Measurements from ENCODE around the gene ANP32E. TPM values are rescaled to one million over a fixed set of nuclear protein-coding genes. Genes with fewer than 3 reads are reported as not detected.
A peak's percentile ranks its signal among the peaks of the same experiment; 100 is the strongest.

ANP32E gene
- total and polyA plus RNA-seq, 2 of the 13 experiments (the other 11 are each of a cell fraction or from before 2014, with no cell fraction given) = 10.3 to 53.0 TPM

DNA sequence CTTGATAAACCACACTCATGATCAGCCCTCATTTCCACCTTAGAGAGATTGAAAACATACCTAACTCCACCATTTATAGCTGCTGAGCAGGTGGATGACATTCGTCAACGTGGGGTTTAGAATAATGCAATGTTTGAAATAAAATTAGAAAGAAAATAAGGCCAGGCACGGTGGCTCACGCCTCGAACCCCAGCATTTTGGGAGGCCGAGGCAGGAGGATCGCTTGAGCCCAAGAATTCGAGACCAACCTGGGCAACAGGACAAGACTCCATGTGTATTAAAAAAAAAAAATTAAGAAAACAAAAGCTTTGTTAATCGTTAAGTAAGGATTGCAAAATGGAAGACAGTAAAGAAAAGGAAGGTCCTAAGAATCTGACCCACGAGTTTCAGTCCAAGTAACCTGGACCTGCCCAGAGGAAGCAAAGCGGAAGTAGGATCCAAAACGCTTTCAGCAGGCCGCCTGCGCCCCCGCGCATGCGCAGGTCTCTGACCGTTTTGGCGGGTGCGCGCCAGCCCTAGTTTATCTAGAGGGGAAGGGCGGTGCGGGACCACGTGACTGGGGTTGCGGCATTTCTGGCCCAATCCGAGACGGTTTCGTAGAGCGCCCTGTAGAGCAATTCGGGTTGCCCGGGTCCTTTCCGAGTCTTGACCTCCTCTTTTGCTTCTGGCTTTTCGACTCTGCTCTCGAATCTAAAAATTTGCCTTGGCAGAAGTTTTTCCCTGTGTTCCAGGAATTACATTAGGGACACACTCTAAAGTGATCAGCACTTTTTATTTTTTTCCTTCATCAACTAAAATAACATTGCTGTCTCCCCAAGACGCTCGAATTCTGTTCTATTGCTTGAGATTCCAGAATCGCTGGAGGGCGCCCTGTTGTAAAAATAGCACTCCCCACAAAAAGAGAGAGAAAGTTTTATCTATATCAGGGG, 22.5 kb downstream of the ANP32E start (continued):
- TF ChIP-seq, protein P1, sequence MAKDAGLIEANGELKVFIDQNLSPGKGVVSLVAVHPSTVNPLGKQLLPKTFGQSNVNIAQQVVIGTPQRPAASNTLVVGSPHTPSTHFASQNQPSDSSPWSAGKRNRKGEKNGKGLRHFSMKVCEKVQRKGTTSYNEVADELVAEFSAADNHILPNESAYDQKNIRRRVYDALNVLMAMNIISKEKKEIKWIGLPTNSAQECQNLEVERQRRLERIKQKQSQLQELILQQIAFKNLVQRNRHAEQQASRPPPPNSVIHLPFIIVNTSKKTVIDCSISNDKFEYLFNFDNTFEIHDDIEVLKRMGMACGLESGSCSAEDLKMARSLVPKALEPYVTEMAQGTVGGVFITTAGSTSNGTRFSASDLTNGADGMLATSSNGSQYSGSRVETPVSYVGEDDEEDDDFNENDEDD (CRISPR knock-in tag; IDR thresholded peaks at IDR 0.05; ENCODE audit: borderline replicate concordance) = peak; percentile 71; the same call in 1 of the 2 replicates
- TF ChIP-seq ZBTB8A (CRISPR knock-in tag; IDR thresholded peaks at IDR 0.05; ENCODE audit: borderline replicate concordance, low read depth) (no peak), POLR2A (IDR thresholded peaks at IDR 0.05; ENCODE audit: insufficient read depth in 1 of 2, low read depth in 2 of 2, low read length in 2 of 2) (0 out of 4 replicates have a peak, but pooled peaks have one; percentile 39 to 45), NFYC (CRISPR knock-in tag; IDR thresholded peaks at IDR 0.05) (peak; percentile 59), ZC3H4 (CRISPR knock-in tag; IDR thresholded peaks at IDR 0.05; ENCODE audit: borderline replicate concordance) (no peak), HOXA3 (CRISPR knock-in tag; IDR thresholded peaks at IDR 0.05) (peak; percentile 47), ZMYM4 (CRISPR knock-in tag; IDR thresholded peaks at IDR 0.05) (peak; percentile 89), BHLHE40 (IDR thresholded peaks at IDR 0.05; ENCODE audit: low read length) (no peak), U2AF1 (optimal IDR thresholded peaks at IDR 0.05; ENCODE audit: low read depth, low read length) (no peak), ZNF33B (CRISPR knock-in tag; IDR thresholded peaks at IDR 0.05) (no peak), FIP1L1 (IDR thresholded peaks at IDR 0.05; ENCODE audit: borderline replicate concordance, insufficient read depth, low read depth, low read length) (no peak), RFXAP (CRISPR knock-in tag; IDR thresholded peaks at IDR 0.05; ENCODE audit: borderline replicate concordance) (peak; percentile 23; the same call in 1 of the 2 replicates), JUN (CRISPR knock-in tag; IDR thresholded peaks at IDR 0.05) (no peak), CBX1 (IDR thresholded peaks at IDR 0.05; ENCODE audit: low read depth) (no peak), ZFP36L1 (CRISPR knock-in tag; IDR thresholded peaks at IDR 0.05) (no peak), SRY (CRISPR knock-in tag; IDR thresholded peaks at IDR 0.05) (no peak)
- TF ChIP-seq, protein P2, sequence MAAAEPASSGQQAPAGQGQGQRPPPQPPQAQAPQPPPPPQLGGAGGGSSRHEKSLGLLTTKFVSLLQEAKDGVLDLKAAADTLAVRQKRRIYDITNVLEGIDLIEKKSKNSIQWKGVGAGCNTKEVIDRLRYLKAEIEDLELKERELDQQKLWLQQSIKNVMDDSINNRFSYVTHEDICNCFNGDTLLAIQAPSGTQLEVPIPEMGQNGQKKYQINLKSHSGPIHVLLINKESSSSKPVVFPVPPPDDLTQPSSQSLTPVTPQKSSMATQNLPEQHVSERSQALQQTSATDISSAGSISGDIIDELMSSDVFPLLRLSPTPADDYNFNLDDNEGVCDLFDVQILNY (CRISPR knock-in tag; conservative IDR thresholded peaks at IDR 0.05) = no peak
- TF ChIP-seq, protein P3, sequence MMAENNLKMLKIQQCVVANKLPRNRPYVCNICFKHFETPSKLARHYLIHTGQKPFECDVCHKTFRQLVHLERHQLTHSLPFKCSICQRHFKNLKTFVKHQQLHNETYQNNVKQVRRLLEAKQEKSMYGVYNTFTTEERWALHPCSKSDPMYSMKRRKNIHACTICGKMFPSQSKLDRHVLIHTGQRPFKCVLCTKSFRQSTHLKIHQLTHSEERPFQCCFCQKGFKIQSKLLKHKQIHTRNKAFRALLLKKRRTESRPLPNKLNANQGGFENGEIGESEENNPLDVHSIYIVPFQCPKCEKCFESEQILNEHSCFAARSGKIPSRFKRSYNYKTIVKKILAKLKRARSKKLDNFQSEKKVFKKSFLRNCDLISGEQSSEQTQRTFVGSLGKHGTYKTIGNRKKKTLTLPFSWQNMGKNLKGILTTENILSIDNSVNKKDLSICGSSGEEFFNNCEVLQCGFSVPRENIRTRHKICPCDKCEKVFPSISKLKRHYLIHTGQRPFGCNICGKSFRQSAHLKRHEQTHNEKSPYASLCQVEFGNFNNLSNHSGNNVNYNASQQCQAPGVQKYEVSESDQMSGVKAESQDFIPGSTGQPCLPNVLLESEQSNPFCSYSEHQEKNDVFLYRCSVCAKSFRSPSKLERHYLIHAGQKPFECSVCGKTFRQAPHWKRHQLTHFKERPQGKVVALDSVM (CRISPR knock-in tag; IDR thresholded peaks at IDR 0.05) = peak; percentile 69
- TF ChIP-seq, protein P4, sequence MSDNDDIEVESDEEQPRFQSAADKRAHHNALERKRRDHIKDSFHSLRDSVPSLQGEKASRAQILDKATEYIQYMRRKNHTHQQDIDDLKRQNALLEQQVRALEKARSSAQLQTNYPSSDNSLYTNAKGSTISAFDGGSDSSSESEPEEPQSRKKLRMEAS (IDR thresholded peaks at IDR 0.05) = peak; percentile 76
